GM19467 (cell line): ENCODE results near the gene TREH.

ENCODE experiments used
- ATAC-seq: cut with Tn5 transposase; IDR thresholded peaks from one replicate; pipeline ENCODE4 v1.9.1; 2021; ENCODE audit warnings: mild to moderate bottlenecking, moderate library complexity; ENCODE audit not compliant: unreplicated experiment

Gene TREH

GRCh38 chr11:118629761-118630661, 49.4 kb downstream of the TREH start:
- no peak for ATAC-seq

DNA sequence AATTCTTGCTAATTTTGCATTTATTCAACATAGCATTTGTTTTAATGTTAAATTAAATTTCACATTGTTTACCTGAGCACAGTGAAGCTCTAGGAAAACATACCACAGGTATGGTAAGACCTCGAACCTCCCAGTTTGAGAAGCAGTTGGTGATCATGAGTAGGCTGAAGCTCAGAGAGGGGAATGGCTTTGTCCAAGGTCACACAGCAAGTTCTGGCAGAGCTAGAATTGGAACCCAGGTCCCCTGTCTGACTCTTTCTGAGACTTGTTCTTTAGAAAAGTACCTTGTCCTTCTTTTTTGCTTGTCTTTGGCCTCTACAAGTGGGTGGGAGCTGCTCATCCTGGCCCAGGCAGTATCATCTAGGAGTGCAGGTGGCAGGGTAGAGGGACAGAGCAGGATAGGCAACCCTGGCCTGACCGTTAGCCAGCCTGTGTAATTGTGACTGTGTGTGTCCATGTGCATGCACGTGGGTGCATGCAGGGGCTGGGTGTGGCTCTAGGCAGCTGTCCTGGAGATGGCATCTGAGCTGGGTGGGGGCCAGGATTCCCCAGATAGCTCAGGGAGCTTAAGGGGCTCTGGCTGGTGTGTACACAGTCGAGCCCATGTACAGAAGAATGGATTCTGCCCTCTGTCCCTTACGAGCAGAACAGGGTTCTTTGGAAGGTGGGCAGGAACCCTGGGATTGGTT, 50.4 kb downstream of the TREH start:
- no peak for ATAC-seq

DNA sequence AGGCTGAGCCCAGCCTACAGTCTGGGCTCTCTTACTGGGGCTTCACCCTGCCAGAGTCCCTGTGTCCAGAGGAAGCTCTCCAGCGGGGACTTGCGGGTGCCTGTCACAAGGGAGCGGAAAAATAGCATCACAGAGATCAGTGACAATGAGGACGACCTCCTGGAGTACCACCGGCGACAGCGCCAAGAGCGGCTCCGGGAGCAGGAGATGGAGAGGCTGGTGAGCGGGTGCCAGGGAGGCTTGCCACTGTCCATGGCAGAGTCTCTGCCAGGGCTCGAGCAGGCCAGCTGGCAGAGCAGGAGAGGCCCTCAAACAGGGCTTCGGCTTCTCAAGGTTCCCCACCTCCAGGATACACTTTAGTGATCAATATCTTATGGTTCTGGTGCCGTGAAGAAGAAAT, 51.0 kb downstream of the TREH start:
- ATAC-seq = no peak

- ATAC-seq = no peak
Measured at GRCh38 chr11:118628031-118628430, 51.4 kb downstream of the TREH start.

- ATAC-seq = no peak
Measured at GRCh38 chr11:118627566-118627965, 51.9 kb downstream of the TREH start.

- no peak for ATAC-seq
Measured at GRCh38 chr11:118625976-118626375, 53.5 kb downstream of the TREH start.

DNA sequence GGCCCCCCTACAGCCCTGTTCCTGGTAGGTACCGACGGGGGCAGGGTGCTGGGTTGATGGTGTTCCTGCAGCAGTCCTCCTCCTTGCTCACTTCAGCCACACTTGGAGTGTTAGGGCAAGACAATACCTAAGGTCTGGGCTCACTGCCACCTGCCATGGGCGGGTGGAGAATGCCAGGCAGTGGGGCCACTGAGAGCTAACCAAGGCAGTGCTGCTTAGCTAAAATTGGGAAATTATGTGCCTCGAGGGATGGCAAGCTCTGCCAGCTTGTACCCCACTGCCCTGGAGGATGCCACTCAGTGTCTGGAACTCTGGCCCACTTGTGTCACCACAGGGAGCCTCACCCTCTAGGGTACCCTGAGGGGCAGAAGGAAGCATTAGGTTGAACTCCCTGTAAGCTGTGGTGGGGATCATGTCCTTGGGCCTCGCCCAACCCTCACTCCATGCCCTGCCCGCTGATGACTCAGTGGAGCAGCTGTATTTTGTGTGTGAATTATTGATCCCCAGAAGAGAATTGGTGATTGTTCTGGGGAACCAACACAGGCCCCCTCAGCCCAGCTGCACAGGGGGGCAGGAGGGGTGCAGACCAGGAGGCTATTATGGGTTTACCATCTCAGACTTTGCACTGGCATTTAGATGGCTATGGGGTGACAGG, 54.3 kb downstream of the TREH start:
- no peak for ATAC-seq

- ATAC-seq = no peak
Measured at GRCh38 chr11:118623269-118623655, 56.2 kb downstream of the TREH start.

- no peak for ATAC-seq
Measured at GRCh38 chr11:118622376-118623268, 56.8 kb downstream of the TREH start.

- ATAC-seq = no peak
Measured at GRCh38 chr11:118621784-118622375, 57.6 kb downstream of the TREH start.

GRCh38 chr11:118621071-118621783, 58.2 kb downstream of the TREH start:
- ATAC-seq = no peak

GRCh38 chr11:118620529-118621070, 58.9 kb downstream of the TREH start:
- no peak for ATAC-seq

- ATAC-seq = no peak
Measured at GRCh38 chr11:118619444-118620197, 59.8 kb downstream of the TREH start.

DNA sequence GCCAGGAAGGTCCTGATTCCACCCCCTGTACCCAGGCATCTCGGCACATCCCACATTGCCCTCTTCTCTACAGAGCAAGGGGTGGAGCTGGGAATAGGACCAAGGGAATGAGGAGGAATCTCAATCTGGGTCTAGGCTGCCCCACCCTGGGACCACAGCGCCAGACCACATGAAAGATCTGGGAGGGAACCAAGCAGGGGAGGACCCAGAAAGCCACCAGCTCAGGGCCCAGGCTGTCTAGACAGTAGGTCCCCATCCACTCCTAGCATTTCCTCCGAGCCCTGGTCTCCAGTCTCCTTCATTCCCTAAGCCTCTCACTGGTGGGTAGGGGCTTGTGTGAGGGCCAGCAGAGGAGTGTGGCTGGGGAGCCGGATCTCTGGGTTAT, 60.5 kb downstream of the TREH start:
- no peak for ATAC-seq

- no peak for ATAC-seq
Measured at GRCh38 chr11:118618115-118618990, 61.1 kb downstream of the TREH start.

DNA sequence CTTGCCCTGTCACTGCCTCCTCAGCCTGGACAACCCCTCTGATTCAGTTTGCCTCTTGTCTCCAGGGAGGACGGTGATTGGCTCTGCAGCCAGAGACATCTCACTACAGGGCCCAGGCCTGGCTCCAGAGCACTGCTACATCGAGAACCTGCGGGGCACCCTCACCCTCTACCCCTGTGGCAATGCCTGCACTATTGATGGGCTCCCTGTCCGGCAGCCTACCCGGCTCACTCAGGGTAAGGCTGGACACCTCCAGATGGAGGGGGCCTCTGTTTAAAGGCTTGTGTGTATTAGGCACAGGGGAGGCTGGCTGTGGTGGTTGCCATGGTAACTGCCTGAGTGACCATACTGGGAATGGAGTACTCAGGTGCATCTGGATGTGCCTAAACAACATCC, 63.5 kb downstream of the TREH start:
- no peak for ATAC-seq

- no peak for ATAC-seq
Measured at GRCh38 chr11:118615282-118615975, 64.0 kb downstream of the TREH start.
